GM18499 (cell line): ENCODE data around the gene PHLPP1.

Experiments used
- ATAC-seq: cut with Tn5 transposase; IDR thresholded peaks from one replicate; pipeline ENCODE4 v1.9.1; 2021; ENCODE audit warnings: moderate number of reproducible peaks; ENCODE audit not compliant: insufficient read depth, unreplicated experiment

Gene PHLPP1

GRCh38 chr18:62991389-62991788 is 276.0 kb downstream of the PHLPP1 start:
- no peak for ATAC-seq

GRCh38 chr18:62991959-62992358 is 276.6 kb downstream of the PHLPP1 start:
- no peak for ATAC-seq

GRCh38 chr18:62992877-62993365 is 277.6 kb downstream of the PHLPP1 start:
- ATAC-seq = no peak

GRCh38 chr18:62996566-62996965 is 281.2 kb downstream of the PHLPP1 start:
- ATAC-seq = no peak

- ATAC-seq = no peak
These were observed 281.7 kb downstream of the PHLPP1 start for GRCh38 chr18:62997076-62997475.

GRCh38 chr18:62998443-62998842 is 283.1 kb downstream of the PHLPP1 start:
- no peak for ATAC-seq

GRCh38 chr18:62999392-62999791 is 284.1 kb downstream of the PHLPP1 start:
- no peak for ATAC-seq

- no peak for ATAC-seq
These were observed 284.6 kb downstream of the PHLPP1 start for GRCh38 chr18:62999921-63000320.

GRCh38 chr18:63000839-63001238 is 285.5 kb downstream of the PHLPP1 start:
- ATAC-seq = no peak

GRCh38 chr18:63001861-63002260 is 286.5 kb downstream of the PHLPP1 start:
- ATAC-seq = no peak

- ATAC-seq = no peak
These were observed 287.0 kb downstream of the PHLPP1 start for GRCh38 chr18:63002305-63002704.

GRCh38 chr18:63002803-63003445 is 287.6 kb downstream of the PHLPP1 start:
- no peak for ATAC-seq

- ATAC-seq = no peak
These were observed 288.6 kb downstream of the PHLPP1 start for GRCh38 chr18:63003899-63004298.

- ATAC-seq = no peak
These were observed 289.2 kb downstream of the PHLPP1 start for GRCh38 chr18:63004466-63005089.

GRCh38 chr18:63005306-63005705 is 290.0 kb downstream of the PHLPP1 start:
- no peak for ATAC-seq

GRCh38 chr18:63007231-63007630 is 291.9 kb downstream of the PHLPP1 start:
- ATAC-seq = no peak

- no peak for ATAC-seq
These were observed 300.9 kb downstream of the PHLPP1 start for GRCh38 chr18:63016270-63016669.

- no peak for ATAC-seq
These were observed 301.7 kb downstream of the PHLPP1 start for GRCh38 chr18:63017076-63017475.

- ATAC-seq = no peak
These were observed 302.6 kb downstream of the PHLPP1 start for GRCh38 chr18:63017977-63018376.

GRCh38 chr18:63022429-63023022 is 307.2 kb downstream of the PHLPP1 start:
- ATAC-seq = no peak

- no peak for ATAC-seq
These were observed 310.1 kb downstream of the PHLPP1 start for GRCh38 chr18:63025251-63026090.
